HepG2 (cell line): ENCODE data around the gene SPAG9. TPM values are rescaled to one million over a fixed set of nuclear protein-coding genes. Genes with fewer than 3 reads are reported as not detected.
A peak's percentile ranks its signal among the peaks of the same experiment; 100 is the strongest.

Experiments used
- ATF5 ChIP-seq: sonication (generic); formaldehyde crosslinking; IDR thresholded peaks from 2 replicates; pipeline ENCODE4 v1.4.0; 2020; ENCODE audit warnings: mild to moderate bottlenecking, low read depth, missing genetic modification reagents
- BCLAF1 ChIP-seq: fragments of 450-650 bp; IDR thresholded peaks from 2 replicates; pipeline ENCODE4 v1.6.1; 2017; ENCODE audit warnings: mild to moderate bottlenecking
- EEA1 ChIP-seq: sonication (generic); formaldehyde crosslinking; IDR thresholded peaks from 2 replicates; pipeline ENCODE4 v1.5.1; 2020; ENCODE audit warnings: mild to moderate bottlenecking, missing genetic modification reagents, borderline replicate concordance
- FOXO1 ChIP-seq: sonication (generic); formaldehyde crosslinking; IDR thresholded peaks from 2 replicates; pipeline ENCODE4 v1.4.0; 2020; ENCODE audit warnings: missing genetic modification reagents
- GATAD2A ChIP-seq: IDR thresholded peaks from 2 replicates; pipeline ENCODE4 v1.6.1; 2016
- GTF2F1 ChIP-seq: fragments of 150-350 bp; IDR thresholded peaks from 2 replicates; pipeline ENCODE4 v1.6.1; 2014; ENCODE audit warnings: low read length
- HNF1B ChIP-seq: sonication (generic); formaldehyde crosslinking; IDR thresholded peaks from 2 replicates; pipeline ENCODE4 v1.5.1; 2020; ENCODE audit warnings: mild to moderate bottlenecking, moderate library complexity, missing genetic modification reagents
- NFIB ChIP-seq: sonication (generic); formaldehyde crosslinking; IDR thresholded peaks from 2 replicates; pipeline ENCODE4 v1.9.0; 2021; ENCODE audit warnings: missing genetic modification reagents, mild to moderate bottlenecking, borderline replicate concordance
- NRL ChIP-seq: sonication (generic); formaldehyde crosslinking; IDR thresholded peaks from 2 replicates; pipeline ENCODE4 v1.5.0; 2020; ENCODE audit warnings: missing genetic modification reagents, mild to moderate bottlenecking, moderate library complexity, borderline replicate concordance
- PHF21A ChIP-seq: sonication (generic); formaldehyde crosslinking; IDR thresholded peaks from 2 replicates; pipeline ENCODE4 v1.5.0; 2020; ENCODE audit warnings: mild to moderate bottlenecking, missing genetic modification reagents
- REXO4 ChIP-seq: sonication (generic); formaldehyde crosslinking; IDR thresholded peaks from 2 replicates; pipeline ENCODE4 v1.8.0; 2022; ENCODE audit warnings: missing genetic modification reagents, mild to moderate bottlenecking, borderline replicate concordance
- SATB2 ChIP-seq: sonication (generic); formaldehyde crosslinking; IDR thresholded peaks from 2 replicates; pipeline ENCODE4 v1.5.0; 2020; ENCODE audit warnings: missing genetic modification reagents
- SOX5 ChIP-seq: IDR thresholded peaks from 2 replicates; pipeline ENCODE4 v1.6.1; 2016; ENCODE audit warnings: borderline replicate concordance
- TAF15 ChIP-seq: fragments of 200-400 bp; formaldehyde crosslinking; IDR thresholded peaks from one replicate; pipeline ENCODE4 v1.6.1; 2018; ENCODE audit warnings: mild to moderate bottlenecking, low read depth, low read length; ENCODE audit not compliant: poor library complexity, severe bottlenecking
- ZC3H4 ChIP-seq: sonication (generic); formaldehyde crosslinking; IDR thresholded peaks from 2 replicates; pipeline ENCODE4 v1.4.0; 2020; ENCODE audit warnings: missing genetic modification reagents, borderline replicate concordance
- ZFP1 ChIP-seq: IDR thresholded peaks from 2 replicates; pipeline ENCODE4 v1.6.1; 2016
- ZMYM3 ChIP-seq: sonication (generic); formaldehyde crosslinking; IDR thresholded peaks from 2 replicates; pipeline ENCODE4 v1.5.1; 2020; ENCODE audit warnings: mild to moderate bottlenecking, missing genetic modification reagents
- ZNF343 ChIP-seq: sonication (generic); formaldehyde crosslinking; IDR thresholded peaks from 2 replicates; pipeline ENCODE4 v1.4.0; 2020; ENCODE audit warnings: mild to moderate bottlenecking, missing genetic modification reagents
- ZNF589 ChIP-seq: sonication (generic); formaldehyde crosslinking; conservative IDR thresholded peaks from 2 replicates; pipeline ENCODE4 v1.8.0; 2022; ENCODE audit warnings: mild to moderate bottlenecking, moderate library complexity, missing genetic modification reagents
- ZNF749 ChIP-seq: sonication (generic); formaldehyde crosslinking; IDR thresholded peaks from 2 replicates; pipeline ENCODE4 v1.8.0; 2022; ENCODE audit warnings: mild to moderate bottlenecking, missing genetic modification reagents, moderate library complexity, borderline replicate concordance
- ZNF761 ChIP-seq: sonication (generic); formaldehyde crosslinking; conservative IDR thresholded peaks from 2 replicates; pipeline ENCODE4 v1.4.0; 2020; ENCODE audit warnings: mild to moderate bottlenecking, missing genetic modification reagents
- polyA plus RNA-seq, 8 experiments: library from polyadenylated mRNA; depleted of rRNA in 3 of 8; stranded (reverse) in 7 of 8; unstranded in 1 of 8; fragments of >200 nt; fragmentation: Illumina TruSeq in 4 of 8; extraction: Trizol in 4 of 8; gene quantifications; 2 replicates each; pipeline versions ENCODE4 v1.2.1 to v1.2.3, GENCODE V29; 2011 to 2016; ENCODE audit warnings: low read depth in 4 of 8, missing spikeins in 1 of 8, mixed read lengths in 1 of 8; ENCODE audit not compliant: insufficient read depth in 1 of 8
- total RNA-seq, 5 experiments: library from RNA; depleted of rRNA; stranded (reverse); fragments of >200 nt; fragmentation: Illumina TruSeq; extraction: Trizol; gene quantifications; 2 replicates each; pipeline ENCODE4 v1.2.3, GENCODE V29; 2016; ENCODE audit warnings: low read depth in 1 of 5
- TF ChIP-seq, protein P1 (sequence below): sonication (generic); formaldehyde crosslinking; IDR thresholded peaks from 2 replicates; pipeline ENCODE4 v1.5.0; 2020; ENCODE audit warnings: mild to moderate bottlenecking, missing genetic modification reagents

SPAG9 gene
- total and polyA plus RNA-seq, 2 of the 13 experiments (the other 11 are each of a cell fraction or from before 2014, with no cell fraction given) = 43.2 to 78.6 TPM

- TF ChIP-seq EEA1 (CRISPR knock-in tag) (peak; percentile 97; the same call in 1 of the 2 replicates), PHF21A (CRISPR knock-in tag) (peak; percentile 96), ATF5 (peak; percentile 98), ZFP1 (CRISPR knock-in tag) (peak; percentile 97), NRL (CRISPR knock-in tag) (peak; percentile 98), SOX5 (peak; percentile 88), ZNF749 (peak; percentile 62; the same call in 1 of the 2 replicates), SATB2 (CRISPR knock-in tag) (peak; percentile 97), REXO4 (CRISPR knock-in tag) (peak; percentile 92; the same call in 1 of the 2 replicates), ZMYM3 (peak; percentile 90), GTF2F1 (peak; percentile 70; the same call in 1 of the 2 replicates), BCLAF1 (no peak), NFIB (CRISPR knock-in tag) (no peak), ZNF343 (CRISPR knock-in tag) (peak; percentile 99), TAF15 (no peak), ZC3H4 (CRISPR knock-in tag) (peak; percentile 80; the same call in 1 of the 2 replicates), ZNF761 (CRISPR knock-in tag) (peak; percentile 99), GATAD2A (CRISPR knock-in tag) (peak; percentile 96), HNF1B (CRISPR knock-in tag) (peak; percentile 98), FOXO1 (CRISPR knock-in tag) (peak; percentile 93), ZNF589 (CRISPR knock-in tag) (peak; percentile 95; the same call in 1 of the 2 replicates)
- TF ChIP-seq, protein P1, sequence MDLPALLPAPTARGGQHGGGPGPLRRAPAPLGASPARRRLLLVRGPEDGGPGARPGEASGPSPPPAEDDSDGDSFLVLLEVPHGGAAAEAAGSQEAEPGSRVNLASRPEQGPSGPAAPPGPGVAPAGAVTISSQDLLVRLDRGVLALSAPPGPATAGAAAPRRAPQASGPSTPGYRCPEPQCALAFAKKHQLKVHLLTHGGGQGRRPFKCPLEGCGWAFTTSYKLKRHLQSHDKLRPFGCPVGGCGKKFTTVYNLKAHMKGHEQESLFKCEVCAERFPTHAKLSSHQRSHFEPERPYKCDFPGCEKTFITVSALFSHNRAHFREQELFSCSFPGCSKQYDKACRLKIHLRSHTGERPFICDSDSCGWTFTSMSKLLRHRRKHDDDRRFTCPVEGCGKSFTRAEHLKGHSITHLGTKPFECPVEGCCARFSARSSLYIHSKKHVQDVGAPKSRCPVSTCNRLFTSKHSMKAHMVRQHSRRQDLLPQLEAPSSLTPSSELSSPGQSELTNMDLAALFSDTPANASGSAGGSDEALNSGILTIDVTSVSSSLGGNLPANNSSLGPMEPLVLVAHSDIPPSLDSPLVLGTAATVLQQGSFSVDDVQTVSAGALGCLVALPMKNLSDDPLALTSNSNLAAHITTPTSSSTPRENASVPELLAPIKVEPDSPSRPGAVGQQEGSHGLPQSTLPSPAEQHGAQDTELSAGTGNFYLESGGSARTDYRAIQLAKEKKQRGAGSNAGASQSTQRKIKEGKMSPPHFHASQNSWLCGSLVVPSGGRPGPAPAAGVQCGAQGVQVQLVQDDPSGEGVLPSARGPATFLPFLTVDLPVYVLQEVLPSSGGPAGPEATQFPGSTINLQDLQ (CRISPR knock-in tag) = peak; percentile 91
These were observed 32.8 kb upstream of the SPAG9 start, which contains the start of gene NME1 (continued) for GRCh38 chr17:51153210-51154072.
